Limb (tissue), 2 donors: ENCODE measurements around the gene TMEM121B.

ENCODE experiments used
- DNase-seq, 2 donors: peaks; one replicate each; pipeline ENCODE4 v3.0.0-alpha.2; 2016; ENCODE audit errors: extremely low spot score in 2 of 2

The TMEM121B gene

DNA sequence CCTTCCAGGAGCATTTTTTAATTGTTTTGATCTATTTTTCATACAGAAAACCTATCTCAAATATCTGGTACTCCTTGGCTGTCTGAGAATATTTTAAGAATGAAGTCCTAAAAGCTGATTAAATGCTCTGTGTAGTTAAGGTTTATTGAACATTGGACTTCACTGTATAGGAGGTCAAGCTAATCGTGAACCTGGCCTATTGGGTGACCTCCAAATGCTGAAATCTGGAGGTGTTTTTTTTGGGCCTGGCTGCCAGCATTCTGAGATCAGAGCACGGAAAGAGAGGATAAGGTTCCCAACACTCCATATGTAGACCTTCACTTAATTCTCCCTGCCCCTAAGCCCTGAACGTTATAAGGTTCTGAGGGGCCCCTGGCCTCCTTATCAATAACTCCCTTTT lies 28.1 kb downstream of the TMEM121B start:
- DNase-seq = no peak

DNA sequence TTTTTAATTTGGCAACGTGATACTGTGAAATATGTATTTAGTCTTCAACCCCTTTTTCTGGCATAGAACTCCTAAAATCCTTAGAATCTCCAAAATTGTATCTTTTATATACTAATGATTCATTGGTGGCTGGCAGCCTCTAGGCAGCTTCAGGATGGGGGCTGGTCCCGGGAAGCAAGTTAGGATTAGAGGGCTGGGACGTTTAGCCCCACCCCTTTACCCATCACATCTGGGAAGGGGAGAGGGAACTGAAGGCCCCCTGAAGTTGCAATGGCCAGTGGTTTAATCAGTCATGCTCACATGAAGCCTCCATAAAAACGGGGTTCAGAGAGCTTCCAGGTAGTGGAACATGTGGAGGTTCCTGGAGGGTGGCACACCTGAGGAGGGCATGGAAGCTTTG lies 29.3 kb downstream of the TMEM121B start:
- DNase-seq = no peak

DNA sequence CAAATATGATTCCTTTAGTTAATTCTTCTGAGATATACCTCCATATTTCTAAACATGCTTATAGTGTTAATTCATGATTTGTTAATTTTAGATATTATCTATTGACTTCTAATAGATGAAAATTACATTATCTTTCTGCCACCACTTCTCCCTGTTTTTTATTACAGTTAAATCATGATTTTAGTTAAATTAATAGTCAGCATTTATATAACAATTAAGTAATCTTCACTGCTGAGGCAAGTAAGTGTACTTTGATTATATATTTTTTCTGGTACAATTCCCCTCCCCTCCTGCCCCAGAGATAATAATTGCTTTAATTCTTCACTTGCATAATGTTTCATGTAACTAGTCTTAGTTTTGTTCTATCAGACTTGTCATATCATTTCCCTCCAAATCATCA lies 30.6 kb downstream of the TMEM121B start:
- DNase-seq = no peak

DNA sequence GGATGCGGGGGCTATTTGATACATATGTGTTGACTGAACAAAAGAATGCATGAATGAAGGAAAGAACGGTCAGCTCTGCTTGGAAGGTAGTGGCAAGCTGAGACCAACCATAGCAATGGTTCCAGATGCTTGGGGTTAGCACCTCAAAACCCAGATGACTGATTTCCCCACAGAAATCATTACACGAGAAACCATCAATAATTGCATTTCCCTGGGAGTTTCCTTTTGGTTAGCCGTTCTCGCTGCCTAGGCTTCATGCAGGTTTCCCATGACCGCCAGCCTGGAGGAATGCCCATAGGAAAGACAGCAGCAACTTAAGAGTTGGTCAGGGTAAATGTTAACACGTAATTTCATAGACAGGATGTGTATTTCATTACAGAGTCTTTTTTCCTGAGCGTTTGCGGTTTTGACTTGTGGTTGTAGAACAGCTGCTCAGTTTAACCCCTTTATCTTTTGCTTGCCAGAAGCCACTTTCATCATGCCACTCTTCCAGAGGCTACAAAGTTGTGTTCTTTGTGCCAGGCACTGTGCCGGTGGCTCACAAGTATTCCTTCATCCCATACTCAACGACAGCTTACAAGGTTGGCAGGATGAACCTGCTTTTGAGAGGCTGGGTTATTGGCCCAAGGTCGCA lies 33.5 kb downstream of the TMEM121B start:
- DNase-seq = no peak

DNA sequence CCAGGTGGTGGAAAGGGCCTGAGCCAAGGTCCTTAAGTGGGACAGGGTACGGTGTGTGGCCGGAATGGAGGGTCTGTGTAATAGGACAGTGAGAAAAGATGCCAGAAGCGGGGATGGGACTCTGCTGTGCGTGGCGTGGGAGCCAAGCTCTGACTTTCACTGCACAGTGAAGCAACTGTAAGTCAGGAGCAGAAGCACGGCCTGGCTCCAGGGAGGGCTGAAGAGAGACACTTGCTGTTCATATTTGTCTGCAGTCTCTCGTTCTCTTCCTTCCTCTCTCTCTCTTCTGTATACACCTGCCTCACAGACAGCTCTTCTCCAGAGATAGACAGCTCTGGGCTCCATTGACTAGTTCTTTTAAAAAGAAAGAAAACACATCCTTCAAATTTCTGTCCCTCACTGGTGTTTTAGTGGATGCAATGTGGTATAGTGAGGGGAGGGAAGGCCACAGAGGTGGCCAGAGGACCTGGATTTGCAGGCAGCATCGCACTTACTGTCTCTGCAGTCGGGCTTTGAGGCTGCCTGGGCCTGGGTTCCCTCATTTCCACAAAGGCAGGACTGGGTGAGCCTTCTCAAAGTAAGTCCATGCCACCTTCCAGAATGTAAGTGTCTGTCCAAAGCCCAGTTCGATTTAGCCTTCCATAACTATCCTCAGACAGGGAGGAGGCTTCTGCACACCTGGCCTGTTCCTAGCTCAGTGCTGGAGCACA lies 34.2 kb downstream of the TMEM121B start:
- DNase-seq = no peak

DNA sequence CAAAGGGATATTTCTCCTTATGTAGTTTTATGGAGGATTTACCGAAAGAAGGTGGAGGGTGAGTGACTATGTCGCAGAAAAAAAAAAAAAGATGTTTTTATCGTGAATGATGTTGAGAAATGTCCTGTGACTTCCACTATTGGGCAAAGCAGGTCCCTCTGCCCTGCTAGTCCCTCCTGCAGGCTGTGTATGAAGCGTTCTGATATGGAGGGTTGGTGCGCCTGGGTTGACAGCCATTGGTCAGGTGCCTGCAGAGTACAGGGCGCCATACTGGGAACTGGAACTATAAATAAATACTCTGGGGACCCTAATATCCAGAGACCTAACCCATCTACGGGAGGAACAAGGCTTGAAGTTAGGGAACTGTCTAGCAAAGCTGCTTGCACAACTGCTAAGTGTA lies 34.9 kb downstream of the TMEM121B start:
- DNase-seq = no peak

DNA sequence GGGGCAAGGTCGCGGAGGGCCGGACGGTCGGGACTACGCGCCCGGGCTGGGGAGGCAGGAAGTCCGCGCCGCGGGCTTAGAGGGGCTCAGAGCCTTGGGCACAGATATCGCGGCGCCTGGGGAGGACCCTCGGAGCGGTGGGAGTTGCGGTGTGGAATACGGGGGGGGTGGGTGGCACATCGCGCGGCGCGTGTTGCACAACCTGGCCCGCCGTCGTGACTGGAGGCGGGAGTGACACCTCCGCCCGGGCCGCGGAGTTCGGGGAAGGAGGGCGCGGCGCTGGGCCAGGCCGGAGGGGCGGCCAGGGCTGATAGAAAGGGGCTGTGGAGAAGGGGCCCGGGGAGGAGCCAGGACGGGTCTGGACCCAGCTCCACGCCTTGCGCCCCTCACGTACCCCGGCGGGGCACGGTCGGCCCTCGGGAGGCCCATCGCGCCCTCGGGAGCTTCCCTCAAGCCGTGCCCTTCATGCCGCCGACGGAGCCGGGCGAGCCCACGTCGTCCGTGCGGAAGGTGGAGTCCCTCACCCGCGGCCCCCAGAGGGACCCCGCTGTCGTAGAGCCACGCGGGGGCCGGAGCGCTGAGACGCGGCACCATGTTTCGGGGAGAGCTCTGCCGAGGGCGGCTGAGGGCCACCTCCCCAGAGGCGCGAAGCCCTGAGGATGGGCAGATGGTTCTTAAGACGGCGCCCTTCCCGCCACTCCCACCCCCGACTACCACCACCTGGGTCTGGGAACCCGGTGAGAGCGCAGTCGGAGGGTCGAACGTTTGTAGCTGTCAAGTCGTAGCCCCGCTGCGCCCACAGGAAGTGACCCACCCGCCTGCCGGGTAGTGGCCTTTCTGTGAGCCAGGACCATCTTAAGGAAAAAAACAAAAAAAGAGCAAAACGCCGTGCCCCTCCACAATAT lies 35.6 kb downstream of the TMEM121B start:
- DNase-seq = no peak

DNA sequence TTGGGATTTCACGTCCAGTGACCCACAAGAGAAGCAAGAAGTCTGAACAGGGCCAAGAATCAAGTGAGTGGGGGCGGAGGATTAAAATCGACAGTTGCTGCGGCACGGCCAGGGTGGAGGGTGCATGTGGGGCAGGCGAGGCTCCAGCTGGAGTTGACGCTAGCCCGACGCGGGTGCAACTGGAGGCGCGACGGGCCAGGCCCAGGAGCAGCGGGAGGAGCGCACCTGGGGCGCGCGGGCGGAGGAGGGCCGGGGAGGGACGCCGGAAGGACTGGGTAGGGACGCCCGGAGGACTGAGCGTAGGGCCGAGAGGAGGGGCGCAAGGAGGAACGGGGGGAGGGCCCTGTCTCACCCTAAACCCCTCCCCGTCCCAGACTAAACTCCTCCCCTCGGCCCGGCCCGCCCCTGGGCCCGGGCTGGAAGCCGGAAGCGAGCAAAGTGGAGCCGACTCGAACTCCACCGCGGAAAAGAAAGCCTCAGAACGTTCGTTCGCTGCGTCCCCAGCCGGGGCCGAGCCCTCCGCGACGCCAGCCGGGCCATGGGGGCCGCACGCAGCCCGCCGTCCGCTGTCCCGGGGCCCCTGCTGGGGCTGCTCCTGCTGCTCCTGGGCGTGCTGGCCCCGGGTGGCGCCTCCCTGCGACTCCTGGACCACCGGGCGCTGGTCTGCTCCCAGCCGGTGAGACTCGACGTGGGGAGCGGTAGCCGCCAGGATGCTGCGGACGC lies 36.4 kb downstream of the TMEM121B start, which contains the start of gene IL17RA:
TSS of gene IL17RA (plus strand) at position 447 of the 723 bp plus-strand sequence. CDS start at position 539, 92 bp downstream.
- peak; percentile 87 to 88 for DNase-seq

DNA sequence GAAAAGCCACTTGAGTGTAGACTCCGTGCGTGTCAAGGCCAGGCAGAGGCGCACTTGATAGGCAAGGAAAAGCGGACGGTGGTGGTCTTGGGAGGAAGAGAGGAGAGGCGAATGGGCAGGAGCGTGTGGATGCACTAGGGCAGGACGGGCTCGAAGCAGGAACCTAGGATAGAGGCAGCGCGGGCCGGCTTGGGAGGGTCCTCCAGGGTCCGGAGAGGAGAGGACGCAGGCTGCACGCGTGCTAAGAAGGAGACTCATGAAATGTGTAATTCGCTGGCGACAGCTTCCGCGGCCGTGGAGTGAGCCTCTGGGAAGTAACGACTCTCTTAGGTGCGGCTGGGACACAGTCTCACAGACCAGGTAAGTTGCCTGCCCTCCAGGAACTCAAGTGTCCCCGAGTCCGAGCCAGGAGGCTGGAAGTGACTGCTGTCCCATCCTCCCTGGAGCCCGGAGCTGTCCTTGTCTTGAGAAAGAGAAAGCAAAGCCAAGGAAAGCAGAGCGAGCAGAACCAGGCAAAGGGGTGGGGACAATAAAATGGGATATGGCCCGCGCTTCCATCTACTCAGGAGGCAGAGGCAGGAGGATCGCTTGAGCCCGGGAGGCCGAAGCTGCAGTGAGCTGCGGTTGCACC lies 37.2 kb downstream of the TMEM121B start:
- no peak for DNase-seq

DNA sequence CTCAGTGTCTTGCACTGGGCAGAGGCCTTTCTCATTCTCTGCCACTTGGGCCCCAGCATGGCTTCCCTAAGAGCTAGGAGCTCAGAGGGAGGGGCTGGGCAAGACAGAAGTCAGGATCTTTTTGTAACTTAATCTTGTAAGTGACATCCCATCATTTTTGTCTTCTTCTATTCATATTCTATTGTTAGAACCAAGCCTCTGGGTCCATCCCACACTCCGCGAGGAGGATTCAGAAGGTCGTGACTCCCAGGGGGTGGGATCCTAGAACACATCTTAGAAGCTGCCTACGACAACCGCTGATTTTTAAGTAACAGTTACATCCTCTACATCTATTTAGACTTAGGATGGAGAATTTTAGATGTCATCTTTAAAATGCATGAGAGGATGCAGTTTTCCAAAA lies 37.9 kb downstream of the TMEM121B start:
- DNase-seq = no peak

DNA sequence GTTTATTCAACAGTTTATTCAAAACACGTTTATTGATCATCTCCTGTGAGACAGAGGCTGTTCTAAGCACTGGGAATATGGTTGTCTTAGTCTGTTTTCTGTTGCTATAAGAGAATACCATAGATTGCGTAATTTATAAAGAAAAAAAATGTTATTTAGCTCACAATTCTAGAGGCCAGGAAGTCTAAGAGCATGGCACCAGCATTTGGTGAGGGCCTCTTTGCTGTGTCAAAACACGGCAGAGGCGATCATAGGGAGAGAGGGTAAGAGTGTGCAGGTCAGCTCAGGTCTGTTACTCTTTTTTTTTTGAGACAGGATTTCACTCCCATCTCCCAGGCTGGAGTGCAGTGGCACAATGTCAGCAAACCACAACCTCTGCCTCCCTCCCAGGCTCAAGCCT lies 41.6 kb downstream of the TMEM121B start:
- DNase-seq = no peak

DNA sequence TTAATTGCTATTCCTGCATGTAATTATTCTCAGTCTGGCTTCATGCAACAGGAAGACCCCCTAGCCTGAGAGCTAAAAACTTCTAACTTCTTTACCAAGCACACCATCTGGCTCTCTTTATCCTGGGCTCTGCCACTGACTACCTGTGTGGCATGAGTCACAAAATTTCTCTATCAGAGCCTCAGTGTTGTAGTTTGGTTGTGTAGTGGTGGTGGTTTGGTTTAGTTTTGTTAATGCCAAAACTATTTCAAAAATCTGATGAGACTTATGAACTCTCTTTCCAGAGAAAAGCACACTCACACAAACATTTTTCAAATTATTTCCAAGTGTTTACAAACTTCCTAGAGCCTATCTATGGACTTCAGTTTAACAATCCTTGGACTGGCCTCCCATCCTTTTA lies 43.9 kb downstream of the TMEM121B start:
- DNase-seq = no peak

DNA sequence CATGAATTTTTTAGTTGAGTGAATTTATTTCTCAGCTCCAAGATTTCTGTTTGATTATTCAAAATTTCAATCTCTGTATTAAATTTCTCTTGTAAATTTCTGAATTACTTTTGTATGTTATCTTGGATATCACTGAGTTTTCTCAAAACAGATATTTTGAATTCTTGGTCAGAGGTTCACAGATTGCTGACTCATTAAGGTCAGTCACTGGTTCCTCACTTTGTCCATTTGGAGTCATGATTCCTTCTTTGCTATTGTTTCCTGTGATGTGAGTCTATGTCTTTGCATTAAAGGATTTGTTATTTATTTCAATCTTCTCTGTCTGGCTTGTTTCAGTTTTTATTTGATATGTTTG lies 46.5 kb downstream of the TMEM121B start:
- DNase-seq = no peak

DNA sequence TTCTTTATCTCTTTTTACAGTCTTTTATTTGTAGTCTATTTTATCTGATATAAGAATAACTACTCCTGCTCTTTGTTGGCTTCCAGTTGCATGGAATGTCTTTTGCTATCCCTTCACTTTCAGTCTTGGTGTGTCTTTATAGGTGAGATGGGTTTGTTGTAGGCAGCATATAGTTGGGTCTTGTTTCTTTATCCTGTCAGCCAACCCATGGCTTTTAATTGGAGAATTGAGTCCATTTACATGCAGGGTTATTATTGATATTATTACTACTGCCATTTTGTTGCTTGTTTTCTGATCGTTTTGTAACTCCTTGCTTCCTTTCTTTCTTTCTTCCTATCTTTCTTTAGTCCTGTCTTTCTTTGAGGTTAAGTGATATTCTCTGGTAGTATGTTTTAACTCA lies 48.3 kb downstream of the TMEM121B start:
- DNase-seq = no peak
